Esophagus squamous epithelium (tissue), 4 donors: ENCODE measurements around the gene XPOT.

Experiments used
- POLR2A ChIP-seq, 4 donors: fragments of 450-650 bp; IDR thresholded peaks; one replicate each; pipeline ENCODE4 v1.6.1; 2017; ENCODE audit warnings: antibody characterized with exemption in 4 of 4, mild to moderate bottlenecking in 4 of 4, moderate library complexity in 3 of 4
- TF ChIP-seq, protein P1 (sequence below), 6 experiments: fragments of 450-650 bp in 4 of 6; fragments of 200-600 bp in 2 of 6; sonication (generic) in 2 of 6; IDR thresholded peaks; one replicate each; pipeline ENCODE4 v1.5.1; 2016 to 2019; ENCODE audit warnings: antibody characterized with exemption in 6 of 6, mild to moderate bottlenecking in 4 of 6, moderate library complexity in 4 of 6

DNA sequence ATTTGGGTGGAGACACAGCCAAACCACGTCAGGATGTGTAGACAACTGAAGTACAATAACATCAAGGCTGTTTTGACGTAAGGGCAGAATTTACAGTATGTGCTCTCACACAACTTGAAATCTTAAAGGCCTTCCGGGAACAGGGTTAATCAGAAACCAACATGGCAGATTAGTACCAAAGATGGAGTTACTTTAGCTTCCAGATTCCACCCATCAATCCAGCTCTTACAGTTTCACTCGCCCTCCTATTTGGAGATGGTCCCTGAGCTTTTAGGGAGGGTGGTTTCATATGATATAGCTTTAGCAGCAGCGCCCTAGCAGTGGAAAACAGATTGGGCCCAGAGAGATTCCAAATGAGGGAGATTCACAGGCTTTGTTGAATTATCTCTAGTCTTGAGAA, 2.0 kb upstream of the XPOT start:
- TF ChIP-seq, protein P1, sequence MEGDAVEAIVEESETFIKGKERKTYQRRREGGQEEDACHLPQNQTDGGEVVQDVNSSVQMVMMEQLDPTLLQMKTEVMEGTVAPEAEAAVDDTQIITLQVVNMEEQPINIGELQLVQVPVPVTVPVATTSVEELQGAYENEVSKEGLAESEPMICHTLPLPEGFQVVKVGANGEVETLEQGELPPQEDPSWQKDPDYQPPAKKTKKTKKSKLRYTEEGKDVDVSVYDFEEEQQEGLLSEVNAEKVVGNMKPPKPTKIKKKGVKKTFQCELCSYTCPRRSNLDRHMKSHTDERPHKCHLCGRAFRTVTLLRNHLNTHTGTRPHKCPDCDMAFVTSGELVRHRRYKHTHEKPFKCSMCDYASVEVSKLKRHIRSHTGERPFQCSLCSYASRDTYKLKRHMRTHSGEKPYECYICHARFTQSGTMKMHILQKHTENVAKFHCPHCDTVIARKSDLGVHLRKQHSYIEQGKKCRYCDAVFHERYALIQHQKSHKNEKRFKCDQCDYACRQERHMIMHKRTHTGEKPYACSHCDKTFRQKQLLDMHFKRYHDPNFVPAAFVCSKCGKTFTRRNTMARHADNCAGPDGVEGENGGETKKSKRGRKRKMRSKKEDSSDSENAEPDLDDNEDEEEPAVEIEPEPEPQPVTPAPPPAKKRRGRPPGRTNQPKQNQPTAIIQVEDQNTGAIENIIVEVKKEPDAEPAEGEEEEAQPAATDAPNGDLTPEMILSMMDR (IDR thresholded peaks at IDR 0.05): no peak
- TF ChIP-seq POLR2A (IDR thresholded peaks at IDR 0.05): no peak
